Measurements from ENCODE around the gene TXLNG. TPM values are rescaled to one million over a fixed set of nuclear protein-coding genes. Genes with fewer than 3 reads are reported as not detected.

TXLNG gene
- total RNA-seq, 1 experiment from 2014 or later = 10.2 TPM

DNA sequence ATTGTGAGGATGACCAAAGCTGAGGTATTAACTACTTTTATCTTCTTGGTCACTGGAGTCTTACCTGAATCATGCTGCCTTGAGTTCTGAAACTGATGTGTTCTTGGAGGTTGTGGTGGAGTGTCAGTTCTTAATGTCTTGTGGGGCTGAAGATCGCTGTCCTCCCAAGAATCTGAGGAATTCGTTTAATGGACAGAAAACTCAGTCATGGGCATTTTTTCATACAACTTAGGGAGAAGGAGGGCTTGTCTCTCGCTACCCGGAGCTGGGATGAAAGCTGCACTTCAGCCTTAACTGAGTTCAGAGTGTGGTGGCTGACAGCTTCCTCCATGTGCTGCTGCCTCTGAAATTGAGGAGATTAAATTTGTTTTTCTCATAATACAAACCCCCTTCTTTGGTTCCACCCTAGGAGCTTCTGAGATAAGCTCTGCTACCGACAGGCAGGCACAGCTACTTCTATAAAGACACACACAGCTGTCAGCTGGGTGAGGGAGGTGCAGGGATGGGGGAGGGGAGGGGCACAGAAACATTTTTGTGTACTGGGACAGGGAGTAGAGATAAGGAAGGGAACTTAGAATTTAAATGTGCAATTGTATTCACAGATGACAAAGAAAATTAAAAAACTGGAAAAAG is 53.1 kb downstream of the TXLNG start:
- CTCF ChIA-PET = no interaction called here
- Histone ChIP-seq H3K36me3 (ENCODE audit: control insufficient read depth, insufficient read depth, low read length) (no peaks in the 10 kb centered on the region; the same call in 1 of the 2 replicates), H3K4me1 (ENCODE audit: control insufficient read depth, insufficient read depth, low read length) (peaks cover 3% of the 10 kb centered on the region; the same call in 1 of the 2 replicates), H3K27ac (ENCODE audit: low read length) (no peak overlapping the region), H3K4me3 (ENCODE audit: low read depth in 2 of 2, low read length in 2 of 2) (no peak overlapping the region), H3K27me3 (ENCODE audit: control insufficient read depth, insufficient read depth, low read length) (no peaks in the 10 kb centered on the region), H3K9me3 (ENCODE audit: control insufficient read depth, insufficient read depth, low read depth, low read length) (no peaks in the 10 kb centered on the region)
- ATAC-seq = no peak
- in situ Hi-C loops (cut with HindIII; ENCODE audit: low pct_unique_long_range_greater_than_20kb, low sequenced_read_pairs) = no loop called here
- intact Hi-C loops (cut with micrococcal nuclease; ENCODE audit: unreplicated experiment) = no loop called here
- POLR2A ChIA-PET = no interaction called here
- BruUV-seq (replicated peaks) = no TSS peak
- no peak for DNase-seq (ENCODE audit: low read depth, low spot score)
- TF ChIP-seq POLR2AphosphoS5 (IDR thresholded peaks at IDR 0.05; ENCODE audit: low read depth, low read length) (no peak), REST (IDR thresholded peaks at IDR 0.05; ENCODE audit: insufficient read depth in 1 of 2, low read depth in 2 of 2, low read length in 1 of 2) (no peak), TCF7L2 (IDR thresholded peaks at IDR 0.05; ENCODE audit: low read depth, low read length) (no peak), SIN3A (IDR thresholded peaks at IDR 0.05; ENCODE audit: borderline replicate concordance, insufficient read depth, low read depth, low read length) (no peak), CTCF (IDR thresholded peaks at IDR 0.05) (no peak)

GRCh38 chrX:16839852-16840460 is 53.7 kb downstream of the TXLNG start:
- no peak; the same call in 1 of the 2 replicates for ATAC-seq

More at GRCh38 chrX:16839852-16840460, 53.7 kb downstream of the TXLNG start:
- no peak for DNase-seq (ENCODE audit: low read depth, low spot score)
- CTCF ChIA-PET = no interaction called here
- intact Hi-C loops (cut with micrococcal nuclease; ENCODE audit: unreplicated experiment) = no loop called here
- Histone ChIP-seq H3K36me3 (ENCODE audit: control insufficient read depth, insufficient read depth, low read length) (no peaks in the 10 kb centered on the region; the same call in 1 of the 2 replicates), H3K4me1 (ENCODE audit: control insufficient read depth, insufficient read depth, low read length) (peaks cover 3% of the 10 kb centered on the region; the same call in 1 of the 2 replicates), H3K4me3 (ENCODE audit: low read depth in 2 of 2, low read length in 2 of 2) (no peak overlapping the region), H3K27ac (ENCODE audit: low read length) (no peak overlapping the region), H3K27me3 (ENCODE audit: control insufficient read depth, insufficient read depth, low read length) (no peaks in the 10 kb centered on the region), H3K9me3 (ENCODE audit: control insufficient read depth, insufficient read depth, low read depth, low read length) (no peaks in the 10 kb centered on the region)
- TF ChIP-seq CTCF (IDR thresholded peaks at IDR 0.05) = no peak
- no TSS peak for BruUV-seq (replicated peaks)
- POLR2A ChIA-PET = no interaction called here
- in situ Hi-C loops (cut with HindIII; ENCODE audit: low pct_unique_long_range_greater_than_20kb, low sequenced_read_pairs) = no loop called here

All from Panc1 (cell line).